Activated effector memory CD4-positive, alpha-beta T cell treated with anti-CD3 and anti-CD28 coated beads, Interleukin-2, amount 50 U/mL, for 16 hours (primary cell): Measurements from ENCODE around the gene IFNA21.
A peak's percentile ranks its signal among the peaks of the same experiment; 100 is the strongest.
"Not testable (repeated sequence)": the region's sequence is repeated elsewhere in the genome, so short reads cannot be mapped to it uniquely, and the experiment has no call there.

Experiments
- DNase-seq: peaks from one replicate; pipeline ENCODE4 v3.0.0-alpha.2; 2020

IFNA21 gene

GRCh38 chr9:21166560-21166959, at the start of gene IFNA21:
Gene IFNA21 (minus strand): TSS chr9:21166660. CDS start chr9:21166612, 48 bp downstream.
- not testable (repeated sequence) for DNase-seq

GRCh38 chr9:21213411-21214326, 47.2 kb upstream of the IFNA21 start:
- not testable (repeated sequence) for DNase-seq

- not testable (repeated sequence) for DNase-seq
Observed at GRCh38 chr9:21212160-21212559, 45.7 kb upstream of the IFNA21 start.

- not testable (repeated sequence) for DNase-seq
Observed at GRCh38 chr9:21210782-21211181, 44.3 kb upstream of the IFNA21 start.

- no peak for DNase-seq
Observed at GRCh38 chr9:21210311-21210710, 43.9 kb upstream of the IFNA21 start.

GRCh38 chr9:21207043-21207442, 40.6 kb upstream of the IFNA21 start, which contains the start of gene IFNA10:
Gene IFNA10 (minus strand): TSS chr9:21207143. CDS start chr9:21207097, 46 bp downstream.
- not testable (repeated sequence) for DNase-seq

- DNase-seq = no peak
Observed at GRCh38 chr9:21205204-21205603, 38.7 kb upstream of the IFNA21 start.

GRCh38 chr9:21202105-21202504, 35.6 kb upstream of the IFNA21 start, which contains the start of gene IFNA7:
Gene IFNA7 (minus strand): TSS chr9:21202205. CDS start chr9:21202165, 40 bp downstream.
- not testable (repeated sequence) for DNase-seq

GRCh38 chr9:21194867-21195776, 28.7 kb upstream of the IFNA21 start:
- peak; percentile 64 for DNase-seq

- not testable (repeated sequence) for DNase-seq
Observed at GRCh38 chr9:21187487-21187886, 21.0 kb upstream of the IFNA21 start, which contains the start of gene IFNA4. Gene IFNA4 (minus strand): TSS chr9:21187587. CDS start chr9:21187531, 56 bp downstream.

GRCh38 chr9:21182810-21183736, 16.6 kb upstream of the IFNA21 start:
- peak; percentile 62 for DNase-seq

GRCh38 chr9:21174671-21175070, 8.2 kb upstream of the IFNA21 start:
- DNase-seq = no peak

- no peak for DNase-seq
Observed at GRCh38 chr9:21172156-21172555, 5.7 kb upstream of the IFNA21 start.

- DNase-seq = no peak
Observed at GRCh38 chr9:21171351-21171750, 4.9 kb upstream of the IFNA21 start.

- DNase-seq = no peak
Observed at GRCh38 chr9:21165516-21165915, 944 bp downstream of the IFNA21 start.

GRCh38 chr9:21160178-21160577, 6.3 kb downstream of the IFNA21 start:
- DNase-seq = no peak

GRCh38 chr9:21155501-21155900, 11.0 kb downstream of the IFNA21 start:
- DNase-seq = no peak

- DNase-seq = no peak
Observed at GRCh38 chr9:21154018-21154608, 12.3 kb downstream of the IFNA21 start.

GRCh38 chr9:21153336-21154017, 13.0 kb downstream of the IFNA21 start:
- DNase-seq = no peak

GRCh38 chr9:21144603-21145002, 21.9 kb downstream of the IFNA21 start:
- DNase-seq = no peak

GRCh38 chr9:21141427-21141882, 25.0 kb downstream of the IFNA21 start, which contains the start of gene IFNW1:
Gene IFNW1 (minus strand): TSS chr9:21141832. CDS start chr9:21141570, 262 bp downstream.
- no peak for DNase-seq
